T1000 (cell line): ENCODE measurements around the gene FKBP7.
A peak's percentile ranks its signal among the peaks of the same experiment; 100 is the strongest.
"Not testable (repeated sequence)": the region's sequence is repeated elsewhere in the genome, so short reads cannot be mapped to it uniquely, and the experiment has no call there.

Experiments
- DNase-seq: peaks from one replicate; lab custom pipeline; 2025; ENCODE audit warnings: mixed read lengths; lab: John Stamatoyannopoulos, UW

Gene FKBP7

DNA sequence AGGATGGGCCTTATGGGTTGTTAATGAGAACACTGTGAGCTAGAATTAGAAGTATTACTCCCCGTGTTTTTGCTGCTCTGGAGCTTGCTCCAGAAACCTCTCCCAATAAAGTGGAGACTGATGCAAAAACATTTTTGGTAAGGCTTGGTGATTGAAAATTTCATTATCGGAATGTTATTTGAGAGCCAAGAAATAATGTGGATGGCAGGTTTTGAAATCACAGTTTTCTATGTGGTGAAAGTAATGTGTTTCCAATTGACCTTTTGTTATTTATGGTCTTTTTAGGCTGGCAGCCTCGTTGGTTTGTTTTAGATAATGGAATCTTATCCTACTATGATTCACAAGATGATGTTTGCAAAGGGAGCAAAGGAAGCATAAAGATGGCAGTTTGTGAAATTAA, 7.0 kb upstream of the FKBP7 start:
- DNase-seq = no peak

DNA sequence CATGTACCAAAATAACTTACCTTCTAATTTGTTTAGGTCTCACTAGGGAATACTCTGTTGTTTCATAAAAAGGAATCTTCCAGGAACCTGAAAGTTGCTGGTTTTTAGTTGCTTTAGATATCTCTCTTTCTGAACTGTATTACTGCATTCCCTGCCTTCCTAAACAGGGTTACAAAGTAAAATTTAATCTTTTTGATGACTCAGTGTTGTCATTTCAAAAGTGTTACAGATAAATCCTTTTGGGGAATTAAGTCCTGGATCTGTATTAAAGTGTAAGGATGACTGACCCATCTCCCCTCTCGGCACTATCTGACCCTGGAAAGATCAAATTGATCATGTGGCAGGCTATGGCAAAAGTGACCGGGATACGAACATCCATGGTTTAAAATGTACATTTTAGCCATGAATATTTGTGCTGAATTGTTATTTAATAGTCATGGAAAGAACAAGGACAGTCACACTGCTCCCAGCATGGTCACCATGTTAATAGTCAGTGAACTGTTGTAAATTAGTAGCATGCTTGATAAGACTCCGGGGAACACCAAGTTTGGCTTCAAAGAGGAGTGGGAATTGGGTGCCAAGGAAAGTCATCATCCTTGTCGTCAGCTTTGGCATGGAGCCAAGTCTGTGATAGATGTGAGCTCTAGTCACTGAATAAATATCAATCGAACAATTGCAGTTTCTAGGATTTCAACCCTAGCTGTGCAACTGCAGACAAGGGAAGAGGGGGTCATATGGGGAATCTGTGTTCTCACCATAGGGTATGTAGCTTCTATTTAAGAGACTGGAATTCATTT, 6.0 kb upstream of the FKBP7 start:
- no peak for DNase-seq

GRCh38 chr2:178482437-178482836, 4.0 kb upstream of the FKBP7 start:
- DNase-seq = no peak

DNA sequence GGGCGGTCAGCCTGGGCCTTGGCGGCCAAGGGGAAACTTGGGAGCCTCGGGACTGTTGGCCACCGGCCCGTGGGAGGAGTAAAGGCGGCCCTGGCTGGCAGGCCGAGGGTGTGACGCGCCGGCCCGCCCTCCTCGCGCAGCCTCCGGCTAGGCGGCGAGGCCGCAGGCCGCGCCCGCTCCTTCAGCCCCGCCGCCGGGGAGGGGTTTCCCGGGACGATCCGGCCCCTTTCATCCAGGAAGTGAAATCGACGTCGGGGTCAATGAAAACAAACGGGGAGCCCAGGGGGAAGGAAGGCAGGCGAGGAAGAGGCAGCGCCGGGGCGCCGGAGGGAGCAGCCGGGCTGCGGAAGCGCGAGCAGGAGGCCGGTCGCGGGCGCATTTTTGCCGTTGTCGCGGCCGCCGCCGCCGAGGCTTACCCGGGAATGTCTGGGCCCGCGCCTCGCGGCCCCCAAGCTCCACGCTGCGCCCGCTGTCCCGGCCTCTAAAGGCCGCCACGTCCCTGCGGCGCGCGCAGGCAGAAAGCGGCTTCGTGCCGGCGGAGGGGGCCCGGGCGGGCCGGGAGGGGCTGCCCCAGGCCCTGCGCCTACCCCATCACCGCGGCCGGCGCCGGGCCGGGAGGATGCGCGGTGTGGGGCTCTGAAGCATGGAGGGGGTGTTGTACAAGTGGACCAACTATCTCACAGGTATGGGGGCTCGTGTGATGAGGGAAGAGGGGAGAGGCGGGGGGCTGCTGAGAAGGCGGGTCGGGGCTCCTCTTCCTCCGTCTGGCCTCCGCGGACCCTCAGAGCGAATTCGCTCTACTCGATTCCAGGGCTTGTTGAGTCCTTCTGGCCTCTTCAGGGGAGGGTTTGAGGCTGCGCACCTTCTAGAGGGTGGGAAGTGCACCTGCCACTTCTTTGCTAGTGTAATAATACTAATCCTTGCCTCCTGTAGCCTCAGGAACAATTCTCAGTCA, 2.1 kb upstream of the FKBP7 start, which contains the start of gene PLEKHA3:
TSS of gene PLEKHA3 (plus strand) at position 231 of the 955 bp plus-strand sequence. CDS start at position 644, 413 bp downstream.
- DNase-seq = peak; percentile 96

DNA sequence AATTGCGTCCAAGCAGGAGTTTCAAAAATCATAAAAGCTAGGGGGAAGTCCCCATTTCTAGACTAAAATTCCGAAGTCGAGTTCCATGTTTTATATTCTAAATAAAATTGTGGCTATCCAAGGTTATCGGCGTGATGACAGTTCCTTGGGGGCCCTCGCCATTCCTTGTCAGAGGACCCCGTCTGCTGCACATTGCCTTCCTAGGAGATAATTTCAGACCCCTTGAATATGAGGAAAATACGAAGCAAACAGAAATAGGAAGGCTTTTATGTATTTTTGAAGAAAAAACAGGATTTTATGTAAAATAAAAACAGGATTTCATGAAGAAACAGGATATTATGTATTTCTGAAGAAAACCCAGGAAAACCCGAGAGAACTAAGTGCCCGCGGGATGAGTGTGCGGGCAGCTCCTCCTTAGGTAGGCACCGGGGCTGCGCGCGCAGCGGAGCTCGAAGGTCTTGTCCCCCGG, 1.4 kb upstream of the FKBP7 start:
- DNase-seq = no peak

- DNase-seq = no peak
Observed at GRCh38 chr2:178479275-178479616, 846 bp upstream of the FKBP7 start.

- no peak for DNase-seq
Observed at GRCh38 chr2:178478130-178478438, 316 bp downstream of the FKBP7 start.

- DNase-seq = no peak
Observed at GRCh38 chr2:178477443-178478129, 814 bp downstream of the FKBP7 start.

DNA sequence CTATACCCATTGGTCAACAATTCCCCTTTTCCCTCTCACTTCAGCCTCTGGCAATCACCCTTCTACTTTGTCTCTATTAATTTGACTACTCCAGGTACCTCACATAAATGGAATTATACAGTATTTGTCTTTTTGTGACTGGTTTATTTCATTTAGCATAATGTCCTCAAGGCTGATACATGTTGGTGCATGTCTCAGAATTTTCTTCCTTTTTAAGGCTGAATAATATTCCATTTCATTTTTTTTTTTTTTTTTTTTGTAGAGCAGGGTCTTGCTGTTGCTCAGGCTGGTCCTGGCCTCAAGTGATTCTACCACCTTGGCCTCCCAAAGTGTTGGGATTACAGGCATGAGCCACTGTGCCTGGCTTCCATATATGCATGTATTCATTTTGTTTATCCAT, 1.9 kb downstream of the FKBP7 start:
- DNase-seq = no peak

DNA sequence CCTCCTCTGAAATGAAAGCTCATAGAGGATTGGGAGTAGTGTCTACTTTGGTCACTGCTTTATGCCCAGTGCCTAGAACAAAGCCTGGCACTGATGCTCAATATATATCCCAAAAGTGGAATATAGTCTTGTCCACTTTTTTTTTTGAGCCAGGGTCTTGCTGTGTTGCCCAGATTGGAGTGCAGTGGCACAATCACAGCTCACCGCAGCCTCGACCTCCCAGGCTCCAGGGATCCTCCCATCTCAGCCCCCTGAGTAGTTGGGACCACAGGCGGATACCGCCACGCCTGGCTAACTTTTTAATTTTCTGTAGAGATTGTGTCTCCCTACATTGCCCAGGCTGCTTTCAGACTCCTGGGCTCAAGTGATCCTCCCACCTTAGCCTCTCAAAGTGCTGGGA, 3.8 kb downstream of the FKBP7 start:
- no peak for DNase-seq

DNA sequence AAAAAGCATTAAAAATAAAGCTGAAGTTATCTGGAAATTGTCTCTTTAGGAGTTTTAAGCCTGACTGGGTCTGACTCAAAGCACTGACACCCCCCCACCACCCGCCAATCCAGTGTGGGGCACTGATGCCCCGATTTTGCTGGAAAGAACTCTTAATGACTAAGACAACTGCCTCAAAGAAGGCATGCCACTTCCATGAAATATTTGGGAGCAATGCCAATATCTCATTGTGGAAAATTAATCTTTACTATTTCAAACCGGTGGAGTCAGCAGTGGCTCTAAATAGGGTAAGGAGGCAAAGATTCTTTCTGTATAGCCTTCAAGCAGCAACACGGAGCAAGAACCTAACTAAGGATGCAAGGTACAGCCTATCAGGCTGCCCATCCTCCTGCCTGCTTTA, 4.5 kb downstream of the FKBP7 start:
- DNase-seq = no peak

DNA sequence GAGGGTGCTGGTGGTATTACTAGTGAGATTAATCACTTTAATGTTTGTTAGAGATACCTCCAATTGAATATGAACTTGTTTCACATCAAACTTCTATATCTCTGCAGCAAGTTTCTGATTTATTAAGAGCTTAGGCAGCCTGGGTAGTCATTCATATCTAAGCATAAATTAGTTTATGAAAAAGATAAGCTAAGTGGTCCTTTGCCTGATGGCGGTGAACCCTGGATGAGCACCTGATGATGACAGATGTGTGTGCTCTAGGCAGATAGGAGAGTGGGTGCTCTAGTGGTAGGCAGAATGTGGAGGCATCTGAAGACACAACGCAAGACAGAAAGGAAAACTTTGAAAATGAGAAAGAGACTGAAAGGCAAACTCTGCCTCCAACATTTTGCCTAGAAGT, 5.0 kb downstream of the FKBP7 start:
- no peak for DNase-seq

DNA sequence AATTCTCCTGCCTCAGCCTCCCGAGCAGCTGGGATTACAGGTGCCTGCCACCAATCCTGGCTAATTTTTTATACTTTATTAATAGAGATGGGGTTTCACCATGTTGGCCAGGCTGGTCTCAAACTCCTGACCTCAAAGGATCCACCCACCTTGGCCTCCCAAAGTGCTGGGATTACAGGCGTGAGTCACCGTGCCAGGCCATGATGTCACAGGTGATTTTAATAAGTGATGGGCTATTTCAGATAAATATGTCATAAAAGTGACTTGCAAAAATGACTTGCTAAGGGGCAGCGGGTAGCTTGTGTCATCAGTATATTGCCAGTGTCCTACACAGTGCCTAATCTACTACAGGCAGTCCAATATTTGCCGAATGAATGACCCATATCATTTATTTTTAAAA, 7.1 kb downstream of the FKBP7 start:
- DNase-seq = not testable (repeated sequence)

- DNase-seq = no peak
Observed at GRCh38 chr2:178469219-178469849, 9.1 kb downstream of the FKBP7 start.

- DNase-seq = no peak
Observed at GRCh38 chr2:178457390-178457886, 21.0 kb downstream of the FKBP7 start.

DNA sequence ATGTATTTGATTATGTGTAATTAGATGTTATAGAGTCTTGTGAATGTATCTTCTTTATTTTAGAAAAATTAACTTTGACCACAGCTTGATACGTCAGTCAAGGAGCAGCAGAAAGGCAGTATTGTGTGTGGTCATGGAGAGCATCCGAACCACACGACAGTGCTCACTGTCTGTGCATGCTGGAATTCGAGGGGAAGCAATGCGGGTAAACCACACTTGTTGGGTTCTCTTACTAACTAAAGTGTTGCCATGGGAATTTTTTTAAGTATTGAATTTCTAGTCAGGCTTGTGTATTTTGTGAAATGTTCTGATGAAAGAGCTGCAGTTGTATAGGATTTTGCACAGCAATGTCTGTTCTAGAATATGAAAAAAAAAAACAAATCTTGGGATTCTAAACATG, 22.5 kb downstream of the FKBP7 start:
- no peak for DNase-seq

DNA sequence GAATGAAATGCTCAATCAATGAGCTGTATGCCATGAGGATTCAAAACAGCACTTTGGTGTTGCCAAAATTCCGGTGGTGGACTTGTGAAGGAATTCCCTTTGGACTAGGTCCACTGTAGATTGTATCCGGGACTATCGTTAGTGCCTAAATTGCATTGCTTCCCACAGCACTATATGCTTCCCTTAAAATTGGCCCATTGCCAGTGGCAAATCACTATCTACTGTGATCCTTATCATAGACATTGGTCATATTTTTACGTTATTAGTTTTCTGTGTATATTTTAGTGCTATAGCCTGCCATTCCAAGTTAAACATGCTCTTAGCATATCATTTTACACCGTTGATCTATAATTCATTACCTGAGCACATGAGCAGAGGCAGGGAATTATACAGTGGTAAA, 25.5 kb downstream of the FKBP7 start:
- no peak for DNase-seq

DNA sequence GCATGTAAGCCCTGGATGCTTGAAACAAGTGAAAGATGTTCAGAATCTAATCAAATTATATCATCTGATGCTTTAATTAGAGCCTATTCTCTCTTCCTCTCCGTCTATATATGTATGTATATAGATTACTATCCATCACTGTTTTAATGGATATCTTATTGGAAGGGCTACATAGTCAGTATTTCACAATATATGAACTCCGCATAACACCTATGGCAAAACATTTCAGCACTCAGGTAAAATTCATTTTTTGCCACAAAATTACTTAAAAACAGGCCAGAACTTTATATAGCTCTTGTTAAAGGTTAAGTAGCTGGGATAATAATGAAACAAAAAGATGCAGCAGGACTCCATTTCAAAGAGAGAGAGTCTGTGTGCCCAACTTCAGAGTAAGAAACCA, 26.1 kb downstream of the FKBP7 start:
- DNase-seq = no peak

GRCh38 chr2:178450774-178451525, 27.4 kb downstream of the FKBP7 start, which contains the start of the genes PJVK and PRKRA:
Gene PJVK, plus strand, starts transcription at chr2:178451378. Its CDS starts 2,032 bp downstream, at chr2:178453410.
Gene PRKRA, minus strand, starts transcription at chr2:178451175. Its CDS starts 145 bp downstream, at chr2:178451030.
- DNase-seq = peak; percentile 94

DNA sequence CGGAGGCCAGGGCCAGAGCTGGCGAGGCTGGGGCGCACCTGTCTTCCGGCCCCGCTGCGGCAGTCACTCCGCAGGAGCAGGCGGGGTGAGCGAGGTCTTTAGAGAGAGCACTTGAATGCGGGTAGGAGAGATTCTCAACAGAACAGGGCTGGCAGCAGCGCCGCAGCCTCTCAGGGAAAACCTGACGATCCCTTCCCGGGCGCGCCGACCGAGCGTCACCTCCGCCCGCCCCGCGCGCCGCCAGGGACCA, 28.0 kb downstream of the FKBP7 start:
- DNase-seq = no peak
